Thymus (tissue), 14 donors: ENCODE measurements around the gene GRAP2. TPM values are rescaled to one million over a fixed set of nuclear protein-coding genes. Genes with fewer than 3 reads are reported as not detected.
"Not testable (repeated sequence)": the region's sequence is repeated elsewhere in the genome, so short reads cannot be mapped to it uniquely, and the experiment has no call there.

Experiments used
- DNase-seq, 9 donors: peaks; one replicate each; pipeline ENCODE4 v3.0.0-alpha.2; 2013; ENCODE audit warnings: low spot score in 9 of 9, low read depth in 6 of 9, missing footprints in 1 of 9
- H3K27ac ChIP-seq, 2 donors: one replicate each; pipeline ENCODE4 v1.5.1; 2013; ENCODE audit warnings: control low read depth in 1 of 2, low read depth in 1 of 2, low read length in 1 of 2, mild to moderate bottlenecking in 1 of 2, moderate library complexity in 1 of 2
- H3K27me3 ChIP-seq, 2 donors: one replicate each; pipeline ENCODE4 v1.5.1; 2013; ENCODE audit warnings: low read length in 1 of 2; ENCODE audit not compliant: control insufficient read depth in 2 of 2, insufficient read depth in 1 of 2
- H3K36me3 ChIP-seq, 2 donors: one replicate each; pipeline ENCODE4 v1.5.1; 2013; ENCODE audit warnings: low read length in 1 of 2, mild to moderate bottlenecking in 1 of 2, moderate library complexity in 1 of 2; ENCODE audit not compliant: control insufficient read depth in 2 of 2, insufficient read depth in 2 of 2
- H3K4me1 ChIP-seq, 2 donors: one replicate each; pipeline ENCODE4 v1.5.1; 2013; ENCODE audit warnings: low read length in 2 of 2; ENCODE audit not compliant: control insufficient read depth in 2 of 2, insufficient read depth in 2 of 2
- H3K4me3 ChIP-seq, 2 donors: one replicate each; pipeline ENCODE4 v1.5.1; 2013; ENCODE audit warnings: low read length in 2 of 2, control low read depth in 1 of 2, mild to moderate bottlenecking in 1 of 2
- H3K9me3 ChIP-seq, 2 donors: one replicate each; pipeline ENCODE4 v1.5.1; 2013; ENCODE audit warnings: low read length in 1 of 2, mild to moderate bottlenecking in 1 of 2; ENCODE audit not compliant: control insufficient read depth in 2 of 2, insufficient read depth in 1 of 2
- WGBS: extraction: QIAGEN DNeasy Blood & Tissue Kit; methylation state at CpG from one replicate; pipeline ENCODE4 v1.1.7; 2013; 5-methylcytosine and 5-hydroxymethylcytosine counted together
- long read RNA-seq, 10 donors: transcript quantifications; one replicate each; lab custom pipeline, GENCODE V29; 2026
- polyA plus RNA-seq: library from polyadenylated mRNA; stranded (reverse); fragments of 200-250 nt; gene quantifications from one replicate; pipeline ENCODE4 v1.2.3, GENCODE V29; 2013
- total RNA-seq: library from RNA; stranded (reverse); fragments of 120-200 nt; gene quantifications from one replicate; pipeline ENCODE4 v1.2.4, GENCODE V29; 2013
- donor health status: healthy.

Gene GRAP2
- total RNA-seq = 193 TPM
- polyA plus RNA-seq = 51.5 TPM
- long read RNA-seq, donor 1, partial matches to known transcripts = 0 of 8 reads
- long read RNA-seq, donor 1, other reads (novel, unspliced or antisense) = 5 of 8 reads
- long read RNA-seq, donor 2, transcript GRAP2-201 (8 exons, 3,893 nt) = major isoform, 37 of 149 reads
- long read RNA-seq, donor 2, transcript GRAP2-204 (2 exons, 442 nt) = minor isoform, 8 of 149 reads
- long read RNA-seq, donor 2, partial matches to known transcripts = 68 of 149 reads
- long read RNA-seq, donor 2, other reads (novel, unspliced or antisense) = 30 of 149 reads
- long read RNA-seq, donor 3, transcript GRAP2-201 (8 exons, 3,893 nt) = major isoform, 20 of 179 reads
- long read RNA-seq, donor 3, transcript GRAP2-207 (2 exons, 764 nt) = minor isoform, 6 of 179 reads
- long read RNA-seq, donor 3, partial matches to known transcripts = 111 of 179 reads
- long read RNA-seq, donor 3, other reads (novel, unspliced or antisense) = 36 of 179 reads
- long read RNA-seq, donor 4, transcript GRAP2-201 (8 exons, 3,893 nt) = major isoform, 5 of 27 reads
- long read RNA-seq, donor 4, partial matches to known transcripts = 8 of 27 reads
- long read RNA-seq, donor 4, other reads (novel, unspliced or antisense) = 7 of 27 reads
- long read RNA-seq, donor 5, transcript GRAP2-201 (8 exons, 3,893 nt) = major isoform, 16 of 127 reads
- long read RNA-seq, donor 5, transcript GRAP2-204 (2 exons, 442 nt) = minor isoform, 7 of 127 reads
- long read RNA-seq, donor 5, partial matches to known transcripts = 52 of 127 reads
- long read RNA-seq, donor 5, other reads (novel, unspliced or antisense) = 46 of 127 reads
- long read RNA-seq, donor 6, transcript GRAP2-201 (8 exons, 3,893 nt) = major isoform, 20 of 82 reads
- long read RNA-seq, donor 6, partial matches to known transcripts = 22 of 82 reads
- long read RNA-seq, donor 6, other reads (novel, unspliced or antisense) = 32 of 82 reads
- long read RNA-seq, donor 7, transcript GRAP2-201 (8 exons, 3,893 nt) = major isoform, 14 of 283 reads
- long read RNA-seq, donor 7, partial matches to known transcripts = 239 of 283 reads
- long read RNA-seq, donor 7, other reads (novel, unspliced or antisense) = 24 of 283 reads
- long read RNA-seq, donor 8, transcript GRAP2-201 (8 exons, 3,893 nt) = major isoform, 8 of 28 reads
- long read RNA-seq, donor 8, partial matches to known transcripts = 7 of 28 reads
- long read RNA-seq, donor 8, other reads (novel, unspliced or antisense) = 11 of 28 reads
- long read RNA-seq, donor 9, transcript GRAP2-201 (8 exons, 3,893 nt) = major isoform, 14 of 81 reads
- long read RNA-seq, donor 9, partial matches to known transcripts = 18 of 81 reads
- long read RNA-seq, donor 9, other reads (novel, unspliced or antisense) = 41 of 81 reads
- long read RNA-seq, donor 10, transcript GRAP2-201 (8 exons, 3,893 nt) = major isoform, 6 of 68 reads
- long read RNA-seq, donor 10, partial matches to known transcripts = 47 of 68 reads
- long read RNA-seq, donor 10, other reads (novel, unspliced or antisense) = 10 of 68 reads

- Histone ChIP-seq H3K36me3 (peaks cover 2 to 11% of the 10 kb centered on the region in 2 donors), H3K27me3 (no peaks in the 10 kb centered on the region), H3K4me3 (peak within 1 kb of the TSS; percentile 78 to 94), H3K9me3 (no peaks in the 10 kb centered on the region), H3K27ac (peak within 1 kb of the TSS; percentile 95 to 97), H3K4me1 (peaks cover 34 to 56% of the 10 kb centered on the region in 2 donors)
- WGBS = 5% methylated on average over 4 of the region's 4 CpGs
- DNase-seq = peak in 8 of 9 donors; percentile 65 to 95 (median 86)
Observed at GRCh38 chr22:39900306-39901227, at the start of gene GRAP2. TSS of gene GRAP2 (plus strand) at chr22:39901084. CDS start at chr22:39947107, 46,023 bp downstream.

GRCh38 chr22:39851606-39852315 is 49.1 kb upstream of the GRAP2 start:
- H3K36me3 ChIP-seq = no peaks in the 10 kb centered on the region
- H3K4me3 ChIP-seq = no peak overlapping the region
- H3K4me1 ChIP-seq = no peaks in the 10 kb centered on the region
- no peak for DNase-seq
- no peaks in the 10 kb centered on the region for H3K27me3 ChIP-seq
- no peak overlapping the region for H3K27ac ChIP-seq
- 93% methylated on average over 4 of the region's 4 CpGs for WGBS
- no peaks in the 10 kb centered on the region for H3K9me3 ChIP-seq

GRCh38 chr22:39852799-39853198 is 48.1 kb upstream of the GRAP2 start:
- no peak for DNase-seq
- 96% methylated on average over 2 of the region's 2 CpGs for WGBS
- Histone ChIP-seq H3K4me3 (no peak overlapping the region), H3K4me1 (no peaks in the 10 kb centered on the region), H3K27me3 (no peaks in the 10 kb centered on the region), H3K9me3 (no peaks in the 10 kb centered on the region), H3K36me3 (no peaks in the 10 kb centered on the region), H3K27ac (no peak overlapping the region)

- no peaks in the 10 kb centered on the region for H3K36me3 ChIP-seq
- no peaks in the 10 kb centered on the region for H3K9me3 ChIP-seq
- H3K4me1 ChIP-seq = no peaks in the 10 kb centered on the region
- DNase-seq = no peak
- no peak overlapping the region for H3K27ac ChIP-seq
- no peaks in the 10 kb centered on the region for H3K27me3 ChIP-seq
- WGBS = 97% methylated on average over 4 of the region's 4 CpGs
- H3K4me3 ChIP-seq = no peak overlapping the region
Observed at GRCh38 chr22:39856588-39856987, 44.3 kb upstream of the GRAP2 start.

GRCh38 chr22:39859903-39860588 is 40.8 kb upstream of the GRAP2 start:
- H3K27me3 ChIP-seq = no peaks in the 10 kb centered on the region
- H3K27ac ChIP-seq = no peak overlapping the region
- no peak overlapping the region for H3K4me3 ChIP-seq
- 62% methylated on average over 7 of the region's 7 CpGs for WGBS
- H3K36me3 ChIP-seq = no peaks in the 10 kb centered on the region
- no peaks in the 10 kb centered on the region for H3K4me1 ChIP-seq
- peak in 1 of 9 donors; percentile 11 for DNase-seq
- H3K9me3 ChIP-seq = no peaks in the 10 kb centered on the region

- DNase-seq = no peak
- Histone ChIP-seq H3K27me3 (no peaks in the 10 kb centered on the region), H3K27ac (no peak overlapping the region), H3K9me3 (no peaks in the 10 kb centered on the region), H3K4me1 (peaks cover 0 to 8% of the 10 kb centered on the region in 2 donors), H3K4me3 (no peak overlapping the region), H3K36me3 (no peaks in the 10 kb centered on the region)
- WGBS = 48% methylated on average over 1 of the region's 1 CpG
Observed at GRCh38 chr22:39868741-39869140, 32.1 kb upstream of the GRAP2 start.

- not testable (repeated sequence) for H3K9me3 ChIP-seq, H3K4me1 ChIP-seq, H3K27me3 ChIP-seq, H3K36me3 ChIP-seq, DNase-seq, H3K27ac ChIP-seq, H3K4me3 ChIP-seq
- WGBS = 98% methylated on average over 2 of the region's 2 CpGs
Observed at GRCh38 chr22:39869797-39870196, 31.1 kb upstream of the GRAP2 start.
